GM18858 (cell line): ENCODE measurements around the gene SYNE1.

Experiments
- ATAC-seq: cut with Tn5 transposase; IDR thresholded peaks from one replicate; pipeline ENCODE4 v1.9.1; 2021; ENCODE audit not compliant: unreplicated experiment

SYNE1 gene

GRCh38 chr6:152241013-152241766, 396.0 kb downstream of the SYNE1 start:
- no peak for ATAC-seq

DNA sequence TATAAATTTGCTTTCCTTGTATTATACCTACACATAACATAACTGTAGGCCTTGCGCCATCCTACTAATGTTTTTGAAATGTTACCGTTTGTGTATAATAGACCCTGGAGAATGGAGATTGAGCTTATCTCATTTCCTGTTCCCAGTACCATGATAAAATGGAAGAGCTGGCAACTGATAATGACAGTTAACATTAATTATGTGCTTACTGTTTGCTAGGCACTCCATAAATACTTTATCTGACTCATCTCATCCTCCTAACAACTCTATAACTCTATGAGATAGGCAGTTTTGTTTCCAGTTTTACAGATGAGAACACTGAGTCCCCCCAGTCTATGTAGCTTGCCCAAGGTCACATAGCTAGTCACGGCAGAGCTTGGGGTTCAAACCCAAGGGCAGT, 396.7 kb downstream of the SYNE1 start:
- no peak for ATAC-seq

DNA sequence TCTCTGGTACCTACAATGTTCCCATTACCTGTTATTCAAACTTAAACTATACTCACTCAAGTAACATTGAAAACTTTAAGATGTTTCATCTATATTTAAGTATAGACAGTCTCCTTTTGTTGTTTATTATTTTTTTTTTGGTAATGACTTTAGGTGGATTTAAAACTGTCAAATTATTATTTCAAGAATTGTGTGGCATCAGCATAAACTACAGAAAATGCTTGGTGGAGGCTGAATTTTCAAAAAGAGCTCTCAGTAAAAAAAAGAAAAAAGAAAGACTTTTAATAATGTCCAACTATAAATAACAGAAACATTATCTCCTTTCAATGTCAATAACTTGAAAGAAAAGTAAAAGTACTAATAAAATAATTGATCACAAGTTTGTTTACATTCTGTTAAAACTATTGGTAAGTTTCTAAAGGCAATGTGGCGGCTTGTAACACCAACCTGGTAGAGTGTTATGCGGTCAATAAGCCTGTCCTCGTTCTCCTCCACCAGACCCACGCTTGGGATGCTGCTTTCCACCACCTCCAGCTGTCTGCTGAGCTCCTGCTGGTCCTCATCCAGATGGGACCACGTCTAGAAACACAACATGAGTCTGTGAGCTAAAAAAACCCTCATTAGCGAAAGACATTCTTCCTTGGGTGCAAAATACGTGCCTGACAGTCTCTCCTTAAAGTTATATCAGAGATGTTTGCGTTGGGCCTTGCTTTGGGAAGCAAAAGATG, 400.6 kb downstream of the SYNE1 start:
- no peak for ATAC-seq

GRCh38 chr6:152233547-152234320, 403.4 kb downstream of the SYNE1 start:
- no peak for ATAC-seq

DNA sequence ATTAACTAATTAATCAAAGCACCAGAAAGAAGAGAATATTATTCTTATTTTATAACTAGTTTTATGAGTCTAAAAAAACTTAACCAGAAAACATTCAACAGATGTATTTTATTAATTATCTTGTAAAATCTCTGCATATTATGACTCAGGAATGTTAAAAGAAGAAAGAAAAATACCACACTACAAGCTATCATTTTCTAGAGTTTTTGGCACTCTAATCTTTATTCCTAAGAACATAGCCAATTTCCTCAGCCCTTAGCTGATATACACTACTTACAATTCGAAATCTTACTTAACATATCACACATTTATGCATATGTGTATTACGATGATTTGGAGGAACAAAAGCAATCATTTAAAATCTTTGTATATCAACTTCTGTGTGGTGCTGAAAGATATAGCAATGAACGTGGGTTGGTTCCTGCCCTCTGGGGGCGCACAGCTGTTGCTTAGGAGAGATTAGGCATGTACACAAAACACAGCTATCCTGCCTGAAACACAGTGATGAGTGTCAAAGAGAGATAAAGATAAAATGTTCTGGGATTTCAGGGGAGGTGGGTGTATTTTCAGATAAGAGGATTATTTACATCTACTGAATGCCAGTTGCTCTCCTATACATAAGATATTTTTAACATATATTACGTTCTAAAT, 404.5 kb downstream of the SYNE1 start:
- no peak for ATAC-seq

- no peak for ATAC-seq
Observed at GRCh38 chr6:152229330-152229729, 407.8 kb downstream of the SYNE1 start.

DNA sequence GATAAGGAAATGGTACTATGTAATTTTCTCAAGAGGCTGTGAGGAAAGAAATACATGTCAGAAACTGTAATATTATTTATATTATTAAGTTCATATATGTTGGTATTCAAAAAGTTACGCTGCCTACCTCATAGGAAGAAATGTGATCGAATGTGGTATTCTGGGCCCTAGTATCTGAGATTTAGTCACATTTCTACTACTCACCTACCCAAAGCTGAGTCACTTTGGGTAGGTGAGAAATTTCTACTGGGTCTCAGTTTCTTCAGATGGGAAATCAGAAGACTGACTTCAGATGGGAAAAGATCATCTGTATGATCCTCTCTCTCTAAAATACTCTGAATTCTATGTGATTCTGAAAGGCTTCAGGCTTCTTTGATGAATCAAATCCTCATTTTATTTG, 411.0 kb downstream of the SYNE1 start:
- no peak for ATAC-seq

DNA sequence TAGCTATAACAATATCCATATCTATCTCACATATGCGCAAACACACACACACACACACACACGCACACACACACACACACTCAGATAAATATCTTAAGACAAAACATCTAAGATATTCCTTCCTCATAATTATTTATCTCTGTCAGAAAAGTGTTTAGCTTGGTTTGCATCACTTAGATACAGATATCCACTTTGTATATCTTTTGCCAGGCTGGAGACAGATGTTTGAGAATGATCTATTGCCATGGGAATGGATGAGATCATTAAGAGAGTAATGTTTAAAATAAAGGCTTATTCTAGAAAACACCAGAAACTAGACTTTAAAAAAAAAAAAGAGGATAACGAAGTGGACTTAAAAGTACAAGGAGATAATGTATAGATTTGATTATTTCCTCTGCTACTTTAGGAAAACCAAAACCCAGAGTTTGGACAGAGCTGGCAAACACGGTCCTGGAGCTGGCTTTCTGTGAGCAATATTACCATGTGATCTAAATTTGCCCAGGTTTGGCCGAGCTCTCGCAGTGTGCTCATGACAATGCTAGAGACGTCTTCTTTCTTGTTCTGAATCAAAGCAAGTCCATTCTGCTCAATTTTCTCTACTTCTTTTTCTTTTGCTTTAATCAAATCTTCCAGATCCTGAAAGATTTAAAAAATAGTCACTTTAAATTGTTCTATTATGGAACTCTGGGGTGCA, 411.8 kb downstream of the SYNE1 start:
- no peak for ATAC-seq

DNA sequence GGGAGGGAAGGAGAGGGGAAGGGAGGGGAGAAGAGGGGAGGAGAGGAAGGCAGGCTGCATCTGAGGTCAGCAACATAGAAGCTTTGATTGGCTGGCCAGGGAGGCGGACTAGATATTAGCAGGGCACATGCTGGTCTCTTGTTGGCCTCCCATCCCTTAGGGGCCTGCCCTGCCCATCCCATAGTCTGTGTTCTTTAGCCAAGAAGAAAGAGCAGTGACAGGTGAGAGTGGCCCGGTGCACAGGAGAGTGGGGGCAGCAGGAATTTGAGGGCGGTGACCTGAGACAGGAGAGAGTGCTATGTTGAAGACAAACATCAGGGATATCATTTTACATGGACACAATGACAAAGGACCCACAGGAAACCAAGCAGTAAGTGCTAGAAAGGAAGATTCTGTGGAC, 413.5 kb downstream of the SYNE1 start:
- ATAC-seq = no peak

DNA sequence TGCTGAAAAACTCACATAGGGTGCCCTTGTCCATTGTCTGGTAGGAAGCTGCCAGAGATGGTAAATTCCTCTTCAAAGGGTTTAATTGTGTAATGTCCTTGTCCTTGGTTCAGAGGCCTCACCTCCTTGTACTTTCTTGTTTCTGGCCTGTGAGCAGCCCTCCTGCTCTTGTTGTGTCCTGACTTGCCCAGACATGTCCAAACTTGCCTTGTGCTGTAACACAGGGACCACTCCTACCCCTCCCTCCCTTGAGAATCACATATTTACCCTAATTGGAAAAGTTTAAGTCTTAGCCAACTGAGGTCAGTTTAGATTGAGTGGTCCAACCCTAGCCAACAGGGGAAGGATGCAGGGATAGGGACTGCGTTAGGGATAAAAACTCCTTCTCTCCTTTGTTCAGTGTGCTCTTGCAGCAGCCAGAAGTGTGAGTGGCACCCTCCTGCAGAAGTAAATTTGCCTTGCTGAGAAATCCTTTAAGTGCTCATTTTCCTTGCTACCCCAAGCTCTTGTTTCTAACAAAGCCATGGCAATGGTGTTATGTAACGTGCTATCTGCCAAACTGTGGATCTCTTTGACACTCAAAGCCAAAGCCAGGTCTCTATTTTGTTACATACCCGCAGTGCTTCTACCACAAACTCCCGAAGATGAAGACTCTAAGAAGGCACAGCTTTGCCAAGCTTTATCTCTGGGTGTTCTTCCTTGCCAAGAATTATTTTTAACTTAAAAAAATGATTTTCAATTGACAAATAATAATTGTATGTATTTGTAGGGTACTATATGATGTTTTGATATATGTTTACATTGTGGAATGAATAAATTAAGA, 415.1 kb downstream of the SYNE1 start:
- ATAC-seq = no peak

DNA sequence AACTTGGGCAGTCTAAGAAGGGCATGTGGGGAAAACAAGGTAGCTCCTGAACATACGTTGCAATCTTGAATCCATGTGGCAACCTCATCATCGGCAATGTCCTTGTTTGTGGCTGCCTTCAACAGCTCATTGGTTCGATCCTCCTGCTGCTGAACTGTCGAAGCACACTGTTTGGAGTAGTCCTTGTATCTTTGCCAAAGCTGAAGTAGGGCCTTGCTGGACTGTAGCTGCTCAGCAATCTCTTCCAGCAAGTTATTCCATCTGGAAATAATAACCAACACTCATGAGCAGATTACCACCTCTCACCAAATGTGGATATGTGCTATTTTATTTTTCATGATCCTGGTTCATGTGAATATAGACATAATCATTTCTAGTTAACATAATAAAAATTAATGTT, 416.4 kb downstream of the SYNE1 start:
- no peak for ATAC-seq

GRCh38 chr6:152218887-152219286, 418.3 kb downstream of the SYNE1 start:
- ATAC-seq = no peak

GRCh38 chr6:152212437-152212836, 424.7 kb downstream of the SYNE1 start:
- no peak for ATAC-seq

- no peak for ATAC-seq
Observed at GRCh38 chr6:152209211-152209610, 428.0 kb downstream of the SYNE1 start.

- no peak for ATAC-seq
Observed at GRCh38 chr6:152207915-152208714, 429.0 kb downstream of the SYNE1 start.

DNA sequence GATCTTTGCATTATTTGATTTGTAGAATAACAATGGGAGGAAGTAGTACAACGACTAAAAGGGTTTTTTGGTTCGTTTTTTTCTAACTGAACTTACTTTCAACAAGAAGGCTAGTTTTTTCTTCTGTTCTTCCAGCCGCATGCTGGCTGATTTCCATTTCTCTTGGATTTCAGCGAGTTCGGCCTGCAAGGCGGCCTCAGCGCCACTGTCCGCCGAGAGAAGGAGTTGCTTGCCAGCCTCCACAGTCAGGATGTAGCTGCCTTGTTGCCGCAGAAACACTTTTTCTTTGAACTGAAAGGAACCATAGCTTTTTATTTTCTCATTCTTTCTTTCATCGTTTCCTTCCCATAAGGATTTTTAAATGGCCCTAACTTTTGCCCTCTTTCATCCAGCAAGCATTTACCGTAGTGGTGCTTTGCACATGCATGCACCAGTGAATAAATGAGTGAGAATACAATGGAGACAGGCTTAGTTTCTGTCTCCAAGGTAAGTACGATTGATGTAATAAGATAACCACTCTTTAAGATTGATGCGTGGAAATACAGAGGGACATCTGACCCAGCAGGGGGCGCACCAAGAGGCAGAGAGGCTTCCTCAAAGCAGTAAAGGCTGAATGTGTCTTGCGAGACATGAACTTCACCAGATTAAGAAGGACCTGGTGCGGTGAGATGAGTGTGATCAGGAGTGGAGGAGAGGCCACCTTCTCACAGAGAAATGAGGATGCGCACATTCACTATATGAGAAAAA, 430.9 kb downstream of the SYNE1 start:
- no peak for ATAC-seq

- ATAC-seq = no peak
Observed at GRCh38 chr6:152204591-152204990, 432.6 kb downstream of the SYNE1 start.

DNA sequence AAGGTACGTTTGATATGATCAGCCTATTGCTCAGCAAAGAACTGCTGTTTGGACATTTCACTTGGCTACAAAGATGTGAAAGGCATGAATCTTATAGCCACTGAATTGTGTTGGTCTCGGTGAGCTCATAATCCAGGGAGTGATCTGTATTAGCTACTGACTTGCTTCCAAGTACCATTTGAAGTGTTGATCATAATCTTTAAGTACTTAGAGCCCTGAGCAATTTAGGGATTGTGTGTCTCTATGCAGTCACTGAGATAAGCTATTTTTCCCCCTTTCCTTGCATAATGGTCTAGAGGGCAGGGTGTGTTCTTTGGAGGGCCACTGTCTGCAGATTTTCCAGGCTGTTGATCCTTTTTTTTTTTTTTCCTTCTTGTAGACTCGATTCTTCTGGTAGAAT, 436.0 kb downstream of the SYNE1 start:
- ATAC-seq = no peak
